ENCODE results near the gene SYCP3.
A peak's percentile ranks its signal among the peaks of the same experiment; 100 is the strongest.
"Not testable (repeated sequence)": the region's sequence is repeated elsewhere in the genome, so short reads cannot be mapped to it uniquely, and the experiment has no call there.

Gene SYCP3

GRCh38 chr12:101713059-101713682, 26.1 kb downstream of the SYCP3 start:
- DNase-seq (ENCODE audit: low read depth in 3 of 3): no peak

GRCh38 chr12:101710288-101710687, 29.0 kb downstream of the SYCP3 start:
- no peak for DNase-seq (ENCODE audit: low read depth in 3 of 3)

GRCh38 chr12:101707131-101707782, 32.0 kb downstream of the SYCP3 start:
- no peak for DNase-seq (ENCODE audit: low read depth in 3 of 3)

- no peak for DNase-seq (ENCODE audit: low read depth in 3 of 3)
Measured at GRCh38 chr12:101706403-101706802, 32.9 kb downstream of the SYCP3 start.

- DNase-seq (ENCODE audit: low read depth in 3 of 3): no peak
Measured at GRCh38 chr12:101703487-101703886, 35.8 kb downstream of the SYCP3 start.

GRCh38 chr12:101700299-101700820, 38.9 kb downstream of the SYCP3 start:
- no peak for DNase-seq (ENCODE audit: low read depth in 3 of 3)

- no peak for DNase-seq (ENCODE audit: low read depth in 3 of 3)
Measured at GRCh38 chr12:101698800-101699347, 40.4 kb downstream of the SYCP3 start.

- no peak for DNase-seq (ENCODE audit: low read depth in 3 of 3)
Measured at GRCh38 chr12:101697930-101698799, 41.1 kb downstream of the SYCP3 start.

GRCh38 chr12:101697197-101697929, 41.9 kb downstream of the SYCP3 start, which contains the start of gene CHPT1:
Gene CHPT1 (plus strand): TSS chr12:101697640. CDS start chr12:101697862, 222 bp downstream.
- peak; percentile 17 to 51 (median 37) for DNase-seq (ENCODE audit: low read depth in 3 of 3)

GRCh38 chr12:101696251-101697196, 42.7 kb downstream of the SYCP3 start:
- DNase-seq (ENCODE audit: low read depth in 3 of 3): peak in 1 of 3 experiments; percentile 6

GRCh38 chr12:101695706-101696105, 43.6 kb downstream of the SYCP3 start:
- DNase-seq (ENCODE audit: low read depth in 3 of 3): no peak

- no peak for DNase-seq (ENCODE audit: low read depth in 3 of 3)
Measured at GRCh38 chr12:101694986-101695385, 44.3 kb downstream of the SYCP3 start.

- DNase-seq (ENCODE audit: low read depth in 3 of 3): no peak
Measured at GRCh38 chr12:101694297-101694848, 44.9 kb downstream of the SYCP3 start.

- no peak for DNase-seq (ENCODE audit: low read depth in 3 of 3)
Measured at GRCh38 chr12:101691503-101692096, 47.7 kb downstream of the SYCP3 start.

- DNase-seq (ENCODE audit: low read depth in 3 of 3): no peak
Measured at GRCh38 chr12:101690544-101691098, 48.6 kb downstream of the SYCP3 start.

GRCh38 chr12:101686176-101686575, 53.1 kb downstream of the SYCP3 start:
- DNase-seq (ENCODE audit: low read depth in 3 of 3): no peak

- DNase-seq (ENCODE audit: low read depth in 3 of 3): no peak
Measured at GRCh38 chr12:101685092-101685491, 54.2 kb downstream of the SYCP3 start.

- DNase-seq (ENCODE audit: low read depth in 3 of 3): not testable (repeated sequence)
Measured at GRCh38 chr12:101681627-101682026, 57.6 kb downstream of the SYCP3 start.

- DNase-seq (ENCODE audit: low read depth in 3 of 3): no peak
Measured at GRCh38 chr12:101680647-101681046, 58.6 kb downstream of the SYCP3 start.

Data from stimulated activated CD4-positive, alpha-beta T cell treated with anti-CD3 and anti-CD28 coated beads, TNF-alpha, amount 100 ng/mL, for 4 hours (primary cell).